Heart left ventricle (tissue), 16 donors: ENCODE data around the gene SLC15A3. TPM values are rescaled to one million over a fixed set of nuclear protein-coding genes. Genes with fewer than 3 reads are reported as not detected.
A peak's percentile ranks its signal among the peaks of the same experiment; 100 is the strongest.

Experiments
- ATAC-seq, 4 donors: fragments of 200-7000 bp; cut with Tn5 transposase; one replicate each; pipeline ENCODE4 v1.9.1; 2020 to 2022; ENCODE audit warnings: moderate library complexity in 4 of 4, mild to moderate bottlenecking in 3 of 4, moderate number of reproducible peaks in 1 of 4
- DNase-seq, 5 donors: peaks; one replicate each; pipeline ENCODE4 v3.0.0-alpha.2; 2020
- H3K27ac ChIP-seq, 12 donors: fragments of 200-600 bp; sonication (generic) in 4 of 12; one replicate each; pipeline versions ENCODE4 v1.5.0 to v1.8.0; 2016 to 2022; ENCODE audit warnings: mild to moderate bottlenecking in 2 of 12
- H3K27me3 ChIP-seq, 9 donors: fragments of 200-600 bp; sonication (generic) in 2 of 9; one replicate each; pipeline versions ENCODE4 v1.5.1 to v1.8.0; 2016 to 2022; ENCODE audit warnings: mild to moderate bottlenecking in 3 of 9
- H3K36me3 ChIP-seq, 9 donors: fragments of 200-600 bp; sonication (generic) in 2 of 9; one replicate each; pipeline versions ENCODE4 v1.5.0 to v1.8.0; 2018 to 2022; ENCODE audit warnings: mild to moderate bottlenecking in 2 of 9
- H3K4me1 ChIP-seq, 12 donors: fragments of 200-600 bp; sonication (generic) in 4 of 12; one replicate each; pipeline versions ENCODE4 v1.5.0 to v1.8.0; 2016 to 2022; ENCODE audit warnings: mild to moderate bottlenecking in 3 of 12
- H3K4me3 ChIP-seq, 12 donors: fragments of 200-600 bp; sonication (generic) in 4 of 12; one replicate each; pipeline versions ENCODE4 v1.5.0 to v1.8.0; 2017 to 2022; ENCODE audit warnings: mild to moderate bottlenecking in 9 of 12, moderate library complexity in 4 of 12
- H3K9me3 ChIP-seq, 12 donors: fragments of 200-600 bp; sonication (generic) in 4 of 12; one replicate each; pipeline versions ENCODE4 v1.5.0 to v1.8.0; 2016 to 2022; ENCODE audit warnings: mild to moderate bottlenecking in 1 of 12
- CTCF ChIP-seq, 12 donors: fragments of 200-600 bp; sonication (generic) in 4 of 12; IDR thresholded peaks; one replicate each; pipeline versions ENCODE4 v1.5.0 to v1.8.0; 2018 to 2022; ENCODE audit warnings: antibody characterized with exemption in 12 of 12, mild to moderate bottlenecking in 5 of 12
- POLR2A ChIP-seq, 2 donors: fragments of 450-650 bp; IDR thresholded peaks; one replicate each; pipeline ENCODE4 v1.6.1; 2017; ENCODE audit warnings: antibody characterized with exemption in 2 of 2, mild to moderate bottlenecking in 2 of 2, moderate library complexity in 2 of 2
- WGBS, 4 donors: extraction: QIAGEN DNeasy Blood & Tissue Kit in 2 of 4; methylation state at CpG; one replicate each; pipeline versions ENCODE4 v1.1.5 to v1.1.7; 2013 to 2018; 5-methylcytosine and 5-hydroxymethylcytosine counted together
- intact Hi-C, 10 donors: fragments of 100-400 bp; cut with DNase I; formaldehyde crosslinking; loops; one replicate each; pipeline versions ENCODE4 v1.11.1 to v1.14.2; 2022
- polyA plus RNA-seq, 2 donors: library from polyadenylated mRNA; stranded (reverse); fragments of 200-250 nt; gene quantifications; one replicate each; pipeline ENCODE4 v1.2.3, GENCODE V29; 2013
- total RNA-seq, 9 donors: library from RNA; depleted of rRNA in 2 of 9; stranded (reverse); fragments of >200 nt in 2 of 9; fragmentation: NEBNext Ultra II Directional in 3 of 9; extraction: Animal tissue kit (Norgen Biotek cat#: 25700) in 3 of 9; gene quantifications; one replicate each; pipeline versions ENCODE4 v1.1.0 to v1.2.4, GENCODE V29; 2016 to 2023
- donor health status: ischemic (EF 13 %, LVEDD 7.1; RV severe dilation, severe dysfunction).
- donor health status: healthy with polysubstance abuse.
- donor health status: DM: no; HTN: yes; CAD: no.
- donor health status: DM: no; HTN: no; CAD: no.
- donor health status: ischemic (EF 25% LVEDD 6.9; RV normal size, moderate dysfunction).
- donor health status: ischemic (EF 25% LVEDD 5.7; RV mildly dilated, moderate dysfunction).
- donor health status: healthy.
- donor health status: DM: yes; HTN: yes; CAD: no.
- donor health status: ischemic (EF 35%, LVEDD 5.7; RV mildly dilated, moderate dysfunction).
- donor health status: nonischemic (EF 11% LVEDD 7.7; RV severe dilation, severe dysfunction).
- donor health status: DM: yes; HTN: yes; CAD: no.
- donor health status: PGD.
- donor health status: ischemic (EF 29% LVEDD 5.4; RV normal size, mild dysfunction).
- donor health status: nonischemic (EF 23%, LVEDD 6.1; RV moderate dilation, normal function).

Gene SLC15A3
- total and polyA plus RNA-seq, 11 donors = 11.9 to 85.1 (median 19.1) TPM

GRCh38 chr11:60891103-60891741, 60.8 kb downstream of the SLC15A3 start:
- no peaks in the 10 kb centered on the region for H3K27me3 ChIP-seq
- intact Hi-C loops = loop anchor here in 1 of 10 donors (2.0 kb wide), 1 partner anchor 56 kb away; no protein-coding TSS in a partner anchor
- no peak for TF ChIP-seq CTCF (IDR thresholded peaks at IDR 0.05)
- peaks cover 0 to 23% (median 12%) of the 10 kb centered on the region in 12 donors for H3K4me1 ChIP-seq
- peaks cover 0 to 53% (median 48%) of the 10 kb centered on the region in 9 donors for H3K36me3 ChIP-seq
- H3K4me3 ChIP-seq = no peak overlapping the region
- 66 to 71% (median 69%) methylated on average over 7 of the region's 7 CpGs for WGBS, 4 donors
- DNase-seq = peak in 3 of 5 donors; percentile 60 to 74 (median 64)
- H3K27ac ChIP-seq = peak overlapping the region in 11 of 12 donors; percentile 20 to 59 (median 49)
- no peaks in the 10 kb centered on the region for H3K9me3 ChIP-seq
- ATAC-seq = peak in 3 of 4 donors; percentile 8 to 38 (median 32)

GRCh38 chr11:60890696-60891095, 61.3 kb downstream of the SLC15A3 start:
- intact Hi-C loops = loop anchor here in 1 of 10 donors (2.0 kb wide), 1 partner anchor 56 kb away; no protein-coding TSS in a partner anchor
- DNase-seq = peak in 1 of 5 donors; percentile 63
- Histone ChIP-seq H3K9me3 (no peaks in the 10 kb centered on the region), H3K36me3 (peaks cover 0 to 48% (median 43%) of the 10 kb centered on the region in 9 donors), H3K27ac (peak overlapping the region in 9 of 12 donors; percentile 49 to 64 (median 54)), H3K4me3 (no peak overlapping the region), H3K27me3 (no peaks in the 10 kb centered on the region), H3K4me1 (peaks cover 0 to 23% (median 12%) of the 10 kb centered on the region in 12 donors)
- TF ChIP-seq CTCF (IDR thresholded peaks at IDR 0.05) = no peak
- TF ChIP-seq POLR2A (IDR thresholded peaks at IDR 0.05) = no peak
- 22 to 56% (median 55%) methylated on average over 5 of the region's 5 CpGs for WGBS, 4 donors
- ATAC-seq = peak; percentile 42 to 89 (median 62)

GRCh38 chr11:60889869-60890311, 62.1 kb downstream of the SLC15A3 start:
- Histone ChIP-seq H3K4me3 (no peak overlapping the region), H3K9me3 (no peaks in the 10 kb centered on the region), H3K36me3 (peaks cover 0 to 40% (median 35%) of the 10 kb centered on the region in 9 donors), H3K27ac (peak overlapping the region in 11 of 12 donors; percentile 1 to 64 (median 52)), H3K4me1 (peaks cover 0 to 23% (median 12%) of the 10 kb centered on the region in 12 donors), H3K27me3 (no peaks in the 10 kb centered on the region)
- ATAC-seq = peak in 1 of 4 donors; percentile 7
- TF ChIP-seq CTCF (IDR thresholded peaks at IDR 0.05) (no peak), POLR2A (IDR thresholded peaks at IDR 0.05) (no peak)
- intact Hi-C loops = loop anchor here in 4 of 10 donors (2.0 kb wide), 4 partner anchors 55 to 115 kb away; no protein-coding TSS in a partner anchor
- 58 to 64% (median 62%) methylated on average over 6 of the region's 6 CpGs for WGBS, 4 donors
- DNase-seq = no peak

GRCh38 chr11:60887556-60887955, 64.4 kb downstream of the SLC15A3 start:
- H3K4me1 ChIP-seq = peaks cover 0 to 23% (median 12%) of the 10 kb centered on the region in 12 donors
- intact Hi-C loops = loop anchor here in 3 of 10 donors (1.0 kb wide), 1 partner anchor 56 kb away; no protein-coding TSS in a partner anchor
- H3K4me3 ChIP-seq = no peak overlapping the region
- H3K9me3 ChIP-seq = no peaks in the 10 kb centered on the region
- TF ChIP-seq POLR2A (IDR thresholded peaks at IDR 0.05) (no peak), CTCF (IDR thresholded peaks at IDR 0.05) (peak; percentile 33 to 63 (median 54))
- DNase-seq (no peak), ATAC-seq (peak; percentile 65 to 86 (median 80))
- 56 to 74% (median 62%) methylated on average over 5 of the region's 5 CpGs for WGBS, 4 donors
- H3K27ac ChIP-seq = no peak overlapping the region
- peaks cover 0 to 16% (median 11%) of the 10 kb centered on the region in 9 donors for H3K36me3 ChIP-seq
- no peaks in the 10 kb centered on the region for H3K27me3 ChIP-seq
